ENCODE measurements around the gene OR8G1.
"Not testable (repeated sequence)": the region's sequence is repeated elsewhere in the genome, so short reads cannot be mapped to it uniquely, and the experiment has no call there.

Gene OR8G1, protein sequence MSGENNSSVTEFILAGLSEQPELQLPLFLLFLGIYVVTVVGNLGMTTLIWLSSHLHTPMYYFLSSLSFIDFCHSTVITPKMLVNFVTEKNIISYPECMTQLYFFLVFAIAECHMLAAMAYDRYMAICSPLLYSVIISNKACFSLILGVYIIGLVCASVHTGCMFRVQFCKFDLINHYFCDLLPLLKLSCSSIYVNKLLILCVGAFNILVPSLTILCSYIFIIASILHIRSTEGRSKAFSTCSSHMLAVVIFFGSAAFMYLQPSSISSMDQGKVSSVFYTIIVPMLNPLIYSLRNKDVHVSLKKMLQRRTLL
- 0 reads per million in 3 experiments for total RNA-seq

DNA sequence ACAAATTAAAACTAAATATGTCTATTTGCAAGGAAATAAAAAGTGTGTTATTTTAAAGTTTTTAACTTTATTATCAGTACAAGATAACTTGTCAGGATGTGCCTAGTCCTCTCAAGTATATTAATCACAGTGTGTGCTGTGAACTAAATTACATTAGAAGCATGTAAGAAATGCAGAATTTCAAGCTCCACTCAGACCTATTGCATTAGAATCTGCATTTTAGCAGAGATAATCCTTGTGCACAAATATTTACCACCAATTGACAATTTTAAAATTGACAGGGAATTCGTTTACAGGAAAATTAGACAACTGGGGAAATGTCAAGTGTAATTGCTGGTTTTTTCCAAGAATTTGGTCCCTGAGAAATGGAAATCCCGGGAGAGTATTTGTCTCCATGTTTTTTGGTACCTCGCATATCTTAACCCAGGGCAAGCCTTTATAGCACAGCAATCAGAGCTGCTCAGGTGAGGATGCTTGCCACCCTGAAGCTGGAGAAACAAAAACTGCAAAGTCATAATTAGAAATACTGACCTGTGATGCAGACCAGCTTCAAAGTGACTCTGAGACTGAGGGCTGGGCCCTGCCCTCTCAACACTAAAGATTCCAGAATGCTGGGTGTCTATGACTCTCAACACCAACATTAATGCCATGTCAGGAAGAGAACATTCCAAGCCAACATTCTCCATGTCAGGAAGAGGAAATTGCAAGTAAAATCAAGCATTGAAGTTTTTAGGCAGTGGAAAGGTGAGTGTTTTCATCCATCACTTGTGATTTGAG lies at the start of gene OR8G1:
Gene OR8G1 (plus strand): TSS at position 475 of the 777 bp plus-strand sequence. CDS start 8,581 bp downstream, outside the sequence.
- no peak for DNase-seq

DNA sequence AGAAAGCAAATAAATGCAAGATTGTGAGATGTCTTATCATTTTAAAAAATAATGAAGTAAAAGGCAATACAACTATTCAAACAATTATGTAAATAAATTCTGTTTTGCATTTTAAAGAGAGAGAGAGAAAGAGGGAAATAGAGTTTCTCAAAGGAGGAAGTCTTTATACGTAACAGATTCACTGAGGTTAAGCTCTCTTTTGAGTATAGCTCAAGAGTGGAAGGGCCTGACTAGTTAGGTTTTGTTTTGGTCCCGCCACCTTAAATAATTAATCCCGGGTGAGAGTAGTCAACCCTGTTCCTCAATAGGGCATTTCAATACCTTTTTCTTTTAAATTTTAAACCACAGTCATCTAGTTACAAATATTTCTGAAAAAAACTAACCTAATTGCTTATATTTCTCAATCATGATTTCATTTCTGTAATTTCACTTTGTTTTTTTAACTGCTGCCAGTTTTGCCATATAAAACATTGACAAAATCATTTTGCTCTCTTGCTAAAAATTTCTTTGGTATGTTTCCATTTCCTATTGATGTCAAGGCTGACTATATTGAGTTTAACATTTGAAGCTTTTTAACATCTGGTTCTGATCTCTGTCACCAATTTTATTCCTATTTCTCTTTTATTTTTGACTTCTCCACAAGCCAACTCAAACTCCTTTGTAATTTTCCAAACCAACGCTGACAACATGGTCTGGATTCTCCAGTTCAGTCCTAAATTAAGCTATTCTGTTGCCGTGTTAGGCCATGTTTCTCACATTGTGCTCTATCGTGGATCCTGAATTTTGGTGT lies 47.5 kb upstream of the OR8G1 start:
- DNase-seq: no peak

DNA sequence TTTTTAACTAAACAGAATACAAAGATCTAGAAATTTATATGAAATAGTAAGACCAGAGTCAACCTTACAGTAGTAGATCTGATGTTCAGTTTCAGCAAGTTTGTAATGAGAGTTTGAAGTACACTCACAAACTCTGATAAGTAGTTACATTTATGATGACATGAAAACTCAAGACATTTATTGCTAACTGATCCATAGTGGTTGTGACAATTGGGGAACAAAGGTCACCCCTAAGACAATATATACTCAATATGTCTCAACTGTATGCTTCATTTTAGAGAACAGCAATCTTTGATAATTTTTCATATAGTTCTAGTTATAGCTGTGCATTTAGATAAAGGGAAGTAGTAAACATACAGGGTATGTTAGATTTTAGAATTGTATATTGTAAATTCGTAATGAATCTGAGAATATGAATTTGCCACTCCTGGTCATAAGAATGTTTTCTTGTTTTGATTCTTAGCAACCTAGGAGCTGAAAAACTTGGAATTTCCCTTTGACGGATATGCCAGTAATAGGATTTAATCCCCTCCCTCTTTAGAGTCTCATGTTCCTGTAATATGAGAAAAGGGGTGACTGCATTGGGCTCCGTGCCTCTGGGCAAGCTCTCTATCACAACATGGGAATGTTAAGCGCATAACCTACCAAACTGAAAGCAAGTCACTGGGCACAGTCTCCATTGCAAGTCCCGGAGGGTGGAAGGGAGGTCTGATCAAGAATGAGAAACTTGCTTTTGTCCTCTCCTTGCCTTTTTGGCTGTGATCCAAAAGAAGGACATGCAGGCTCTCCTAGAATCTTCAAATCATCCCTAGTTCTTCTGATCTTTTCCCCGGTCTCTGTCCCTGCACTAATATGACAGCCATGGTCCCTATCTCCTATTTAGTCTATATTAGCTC lies 46.4 kb upstream of the OR8G1 start:
- no peak for DNase-seq

DNA sequence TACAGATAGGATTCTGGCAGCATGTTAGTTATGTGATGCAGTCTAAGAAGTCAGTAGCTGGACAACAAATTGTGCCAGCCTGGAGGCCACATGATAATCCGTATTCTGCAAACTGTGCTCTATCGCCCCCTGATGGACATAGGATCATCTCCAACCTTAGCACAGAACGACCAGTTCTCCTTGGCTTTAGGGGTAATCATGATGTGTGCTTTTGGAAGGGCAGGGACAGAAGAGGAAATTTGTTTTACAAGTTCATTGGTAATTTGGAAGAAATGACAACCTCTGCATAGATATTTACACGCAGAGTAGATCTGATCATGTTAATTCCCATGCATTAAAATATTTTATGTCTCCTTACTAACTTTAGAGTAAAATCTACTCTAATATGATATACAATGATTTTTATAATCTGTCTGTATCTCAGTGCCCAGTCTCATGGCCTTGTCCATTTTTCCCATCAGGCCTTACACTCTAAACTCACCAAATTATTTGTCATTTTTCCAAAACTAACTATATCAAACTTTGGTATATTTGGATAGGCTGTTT lies 45.6 kb upstream of the OR8G1 start:
- no peak for DNase-seq

DNA sequence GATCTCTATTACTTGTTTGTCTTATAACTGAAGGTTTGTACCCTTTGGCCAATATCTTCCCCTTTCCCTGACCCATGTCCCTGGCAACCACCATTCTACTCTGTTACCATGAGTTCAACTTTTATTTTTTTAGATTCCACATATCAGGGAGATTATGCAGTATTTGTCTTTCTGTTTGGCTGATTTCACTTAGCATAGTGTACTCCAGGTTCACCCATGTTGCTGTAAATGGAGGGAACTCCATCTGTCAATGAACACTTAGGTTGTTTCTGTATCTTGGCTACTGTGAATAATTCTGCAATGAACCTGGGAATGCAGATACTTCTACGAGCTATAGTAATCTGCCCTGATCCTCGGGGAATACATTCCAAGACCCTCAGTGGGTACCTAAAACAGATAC lies 42.9 kb upstream of the OR8G1 start:
- DNase-seq: no peak

DNA sequence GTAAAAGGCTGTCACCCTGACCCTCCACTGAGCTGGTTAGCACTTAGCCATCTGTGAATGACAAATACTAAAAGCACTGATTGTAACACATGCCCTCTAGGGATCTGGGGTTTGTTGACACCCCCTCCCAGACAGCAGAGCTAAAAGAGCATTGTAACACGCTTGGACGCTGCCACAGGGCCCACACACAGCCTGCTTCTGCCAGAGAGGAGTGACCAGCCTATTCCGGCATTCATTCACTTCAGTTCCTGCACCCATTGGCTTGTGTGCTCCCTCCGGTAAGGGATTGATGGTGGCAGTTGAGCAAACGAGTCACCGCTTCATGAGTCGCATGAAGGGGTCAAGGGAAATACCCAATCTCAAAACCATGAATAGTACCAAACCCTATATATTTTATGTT lies 42.0 kb upstream of the OR8G1 start:
- DNase-seq: no peak

DNA sequence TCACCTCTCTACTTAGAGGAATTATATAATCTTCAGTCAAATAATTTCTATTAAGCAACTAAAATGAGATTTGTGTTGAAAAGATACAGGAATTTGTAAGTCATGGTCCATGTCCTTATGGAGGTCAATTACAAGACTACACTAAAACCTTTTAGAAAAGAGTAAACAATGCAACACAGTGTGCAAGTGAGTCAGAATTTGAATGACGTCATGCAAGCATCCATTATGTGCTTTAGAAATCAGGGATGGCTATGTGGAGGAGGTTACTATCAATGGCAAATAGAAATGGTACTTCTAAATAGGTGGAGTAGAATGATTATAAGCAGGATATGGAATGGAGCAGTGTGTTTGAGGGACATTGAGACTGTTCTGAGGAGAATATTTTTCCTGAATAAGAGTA lies 41.2 kb upstream of the OR8G1 start:
- no peak for DNase-seq

DNA sequence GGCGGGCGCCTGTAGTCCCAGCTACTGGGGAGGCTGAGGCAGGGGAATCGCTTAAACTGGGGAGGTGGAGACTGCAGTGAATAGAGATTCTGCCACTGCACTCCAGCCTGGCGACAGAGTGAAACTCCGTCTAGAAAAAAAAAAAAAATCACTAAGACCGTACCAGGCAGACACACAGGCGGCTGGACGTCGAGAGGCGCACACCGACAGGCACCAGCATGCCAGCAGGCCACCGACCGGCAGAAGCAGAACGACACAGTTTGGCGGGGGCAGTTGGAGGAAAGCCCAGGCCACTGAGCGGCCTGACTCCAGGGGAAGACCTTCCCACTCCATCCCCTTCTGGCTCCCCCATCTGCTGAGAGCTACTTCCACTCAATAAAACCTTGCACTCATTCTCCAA lies 40.2 kb upstream of the OR8G1 start:
- no peak for DNase-seq

DNA sequence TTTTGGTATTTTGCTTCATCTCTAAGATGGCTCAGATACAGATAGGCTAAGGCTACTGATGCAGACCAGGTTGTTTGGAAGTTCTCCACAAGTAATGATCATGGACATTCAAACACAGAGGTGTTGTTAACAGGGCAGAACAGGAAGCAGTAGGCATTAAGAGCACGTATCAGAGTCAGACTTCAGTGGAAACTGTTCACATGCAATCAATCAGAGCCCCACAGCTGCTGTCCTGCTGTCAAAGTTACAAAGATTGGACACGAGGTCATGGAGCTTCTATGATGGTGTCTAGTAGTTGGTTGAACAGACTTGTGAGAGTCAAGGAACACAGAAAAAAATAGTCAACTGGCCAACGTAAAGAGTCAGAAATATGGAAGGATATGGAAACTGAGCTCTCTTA lies 37.9 kb upstream of the OR8G1 start:
- DNase-seq: no peak

DNA sequence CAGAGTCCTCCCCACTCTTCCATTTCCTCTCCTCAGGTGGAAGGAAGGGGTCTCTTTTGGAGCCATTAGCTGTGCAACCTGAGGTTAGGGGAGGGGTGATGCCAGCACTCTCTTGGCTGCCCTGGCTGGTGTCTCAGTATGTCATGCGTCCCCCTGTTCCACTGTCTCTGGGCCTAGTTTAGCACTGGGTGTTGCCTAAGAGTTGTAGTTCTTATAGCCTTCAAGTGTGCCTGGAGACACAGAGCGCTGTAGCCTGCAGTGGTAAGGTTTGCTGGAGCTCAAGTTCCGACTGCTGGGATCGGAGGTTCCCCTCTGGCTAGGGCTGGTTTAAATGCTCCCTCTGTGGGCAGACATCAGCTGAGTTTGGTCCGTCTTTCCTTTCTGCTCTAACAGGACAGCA lies 36.9 kb upstream of the OR8G1 start:
- no peak for DNase-seq

DNA sequence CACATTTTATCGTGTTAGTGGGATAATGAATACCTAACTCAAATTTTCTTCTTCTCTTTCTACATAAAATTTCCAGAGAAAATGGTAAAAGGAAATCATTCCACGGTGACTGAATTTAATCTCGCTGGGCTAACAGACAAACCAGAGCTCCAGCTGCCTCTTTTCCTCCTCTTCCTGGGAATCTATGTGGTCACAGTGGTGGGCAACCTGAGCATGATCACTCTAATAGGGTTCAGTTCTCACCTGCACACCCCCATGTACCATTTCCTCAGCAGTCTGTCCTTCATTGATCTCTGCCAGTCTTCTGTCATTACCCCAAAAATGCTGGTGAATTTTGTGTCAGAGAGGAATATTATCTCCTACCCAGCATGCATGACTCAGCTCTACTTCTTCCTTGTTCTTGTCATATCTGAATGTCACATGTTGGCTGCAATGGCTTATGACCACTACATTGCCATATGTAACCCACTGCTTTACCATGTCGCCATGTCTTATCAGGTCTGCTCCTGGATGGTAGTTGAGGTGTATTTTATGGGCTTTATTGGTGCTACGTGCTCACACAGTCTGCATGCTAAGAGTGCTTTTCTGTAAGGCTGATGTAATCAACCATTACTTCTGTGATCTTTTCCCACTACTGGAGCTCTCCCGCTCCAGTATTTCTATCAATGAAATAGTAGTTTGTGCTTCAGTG lies 33.6 kb upstream of the OR8G1 start:
- no peak for DNase-seq

DNA sequence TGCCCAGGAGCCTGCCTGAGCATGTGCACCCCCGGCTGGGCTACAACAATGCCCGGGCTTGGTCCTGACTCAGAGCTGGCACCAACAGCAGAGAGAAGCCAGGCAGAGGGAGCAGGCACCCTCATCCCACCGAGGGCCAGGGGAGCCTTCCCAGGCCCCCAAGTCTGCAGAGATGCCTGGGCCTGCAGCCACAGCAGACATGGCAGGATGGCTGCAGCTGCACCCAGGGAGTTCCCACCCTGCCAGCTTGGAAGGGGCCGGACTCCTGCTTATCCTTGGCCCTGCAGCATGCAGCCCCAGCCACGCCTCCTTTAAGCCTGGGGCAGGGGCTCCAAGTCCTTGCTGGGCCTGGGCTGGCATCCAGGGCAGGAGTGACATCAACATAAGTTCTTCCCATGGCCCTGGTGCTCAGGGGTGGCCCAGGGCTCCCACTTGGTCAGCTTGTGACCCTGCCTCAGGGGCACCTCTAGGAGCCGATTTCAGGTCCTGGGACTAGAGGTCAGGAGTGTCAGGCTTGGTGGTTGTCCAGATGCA lies 31.0 kb upstream of the OR8G1 start:
- no peak for DNase-seq

DNA sequence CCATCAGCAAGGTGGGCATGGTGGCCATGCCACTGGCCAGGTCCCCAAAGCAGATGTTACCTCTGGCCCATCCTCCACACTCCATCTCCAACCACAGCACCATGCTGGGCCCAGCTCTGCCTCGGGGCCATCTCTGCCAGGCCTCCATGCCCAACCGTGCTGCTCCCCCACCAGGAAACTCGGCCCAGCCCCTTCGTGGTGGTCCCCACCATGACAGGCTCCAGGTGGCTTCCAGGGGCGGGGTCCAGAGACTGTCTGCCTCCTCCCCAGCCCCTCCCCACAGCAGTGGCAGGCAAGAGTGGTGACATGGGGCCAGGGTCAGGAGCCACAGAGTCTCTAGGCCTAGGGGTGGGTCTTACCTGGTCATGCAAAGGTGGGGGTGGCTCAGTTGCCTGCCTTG lies 30.5 kb upstream of the OR8G1 start:
- no peak for DNase-seq

DNA sequence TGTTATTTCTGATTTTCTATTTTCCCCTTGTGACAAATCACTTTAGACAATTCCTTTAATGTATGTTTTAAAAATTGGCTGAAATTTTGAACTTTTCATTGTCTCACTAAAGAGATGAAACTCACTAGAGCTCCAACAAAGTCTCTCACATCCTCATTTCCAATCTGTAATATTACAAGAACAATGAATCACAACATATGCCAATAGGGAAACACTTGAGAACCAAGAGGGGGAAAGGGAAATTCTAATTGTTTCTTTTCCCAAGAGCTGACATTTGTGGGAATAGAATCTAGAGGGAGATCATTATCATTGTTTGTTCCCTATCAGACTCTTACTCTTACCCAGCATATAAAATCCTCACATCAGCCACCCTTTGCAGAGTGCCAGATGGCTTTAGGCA lies 29.6 kb upstream of the OR8G1 start:
- DNase-seq: no peak

DNA sequence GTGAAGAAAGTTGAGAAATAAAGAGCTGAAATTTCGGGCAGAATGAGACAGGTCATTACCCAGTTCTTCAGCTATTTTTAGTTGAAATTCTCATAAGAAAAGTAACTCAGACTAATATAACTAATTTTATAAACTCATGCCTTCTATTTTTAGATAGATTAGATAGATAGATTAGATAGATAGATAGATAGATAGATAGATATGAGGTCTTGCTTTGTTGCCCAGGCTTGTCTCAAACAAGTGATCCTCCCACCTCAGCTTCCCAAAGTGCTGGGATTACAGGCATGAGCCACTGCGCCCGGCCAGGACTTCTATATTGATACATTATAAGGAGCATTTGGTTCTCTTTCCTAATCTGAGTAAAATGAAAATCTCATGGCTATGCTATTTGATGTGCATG lies 26.9 kb upstream of the OR8G1 start:
- DNase-seq: no peak

DNA sequence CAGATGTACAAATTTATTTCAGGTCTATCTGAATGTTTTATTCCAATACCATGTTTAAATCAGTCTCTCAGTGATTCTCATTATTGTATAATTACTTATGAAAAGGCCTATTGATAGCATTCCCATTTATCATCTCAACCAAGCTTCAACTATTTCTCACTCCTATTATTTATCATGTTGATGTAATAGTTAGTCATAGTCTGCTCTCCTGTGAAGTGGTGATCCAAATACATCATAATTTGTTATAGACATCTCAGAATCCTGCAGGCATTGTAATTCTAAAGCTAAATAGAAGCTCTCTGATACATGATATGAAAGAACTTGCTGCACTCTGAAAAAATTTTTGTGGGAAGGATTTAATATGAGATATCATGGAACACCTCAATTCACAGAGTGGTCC lies 21.8 kb upstream of the OR8G1 start:
- DNase-seq: no peak

DNA sequence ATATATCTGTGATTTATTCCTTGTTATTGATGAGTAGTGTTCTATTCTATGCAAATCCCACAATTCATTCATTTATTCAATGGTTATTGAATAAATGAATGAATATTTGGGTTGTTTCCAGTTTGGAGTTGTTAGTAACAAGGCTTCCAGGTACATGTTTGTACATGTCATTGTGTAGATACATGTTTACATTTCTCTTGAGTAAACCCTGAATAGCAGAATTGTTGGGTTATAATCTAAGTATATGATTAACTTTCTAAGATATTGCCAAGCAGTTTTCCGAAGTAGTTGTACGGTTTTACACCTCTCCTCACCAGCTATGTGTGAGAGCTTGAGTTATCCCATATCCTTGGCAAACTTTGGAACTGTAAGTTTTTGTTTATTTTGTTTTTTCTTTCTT lies 18.5 kb upstream of the OR8G1 start:
- no peak for DNase-seq

DNA sequence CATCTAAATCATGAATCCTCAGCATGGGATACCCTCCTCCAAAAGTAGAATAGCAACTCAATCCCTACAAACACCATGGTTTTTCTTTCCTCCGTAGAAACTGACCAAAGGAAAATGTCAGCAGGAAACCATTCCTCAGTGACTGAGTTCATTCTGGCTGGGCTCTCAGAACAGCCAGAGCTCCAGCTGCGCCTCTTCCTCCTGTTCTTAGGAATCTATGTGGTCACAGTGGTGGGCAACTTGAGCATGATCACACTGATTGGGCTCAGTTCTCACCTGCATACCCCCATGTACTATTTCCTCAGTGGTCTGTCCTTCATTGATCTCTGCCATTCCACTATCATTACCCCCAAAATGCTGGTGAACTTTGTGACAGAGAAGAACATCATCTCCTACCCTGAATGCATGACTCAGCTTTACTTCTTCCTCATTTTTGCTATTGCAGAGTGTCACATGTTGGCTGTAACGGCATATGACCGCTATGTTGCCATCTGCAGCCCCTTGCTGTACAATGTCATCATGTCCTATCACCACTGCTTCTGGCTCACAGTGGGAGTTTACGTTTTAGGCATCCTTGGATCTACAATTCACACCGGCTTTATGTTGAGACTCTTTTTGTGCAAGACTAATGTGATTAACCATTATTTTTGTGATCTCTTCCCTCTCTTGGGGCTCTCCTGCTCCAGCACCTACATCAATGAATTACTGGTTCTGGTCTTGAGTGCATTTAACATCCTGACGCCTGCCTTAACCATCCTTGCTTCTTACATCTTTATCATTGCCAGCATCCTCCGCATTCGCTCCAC lies 16.1 kb upstream of the OR8G1 start:
- DNase-seq: not testable (repeated sequence)

DNA sequence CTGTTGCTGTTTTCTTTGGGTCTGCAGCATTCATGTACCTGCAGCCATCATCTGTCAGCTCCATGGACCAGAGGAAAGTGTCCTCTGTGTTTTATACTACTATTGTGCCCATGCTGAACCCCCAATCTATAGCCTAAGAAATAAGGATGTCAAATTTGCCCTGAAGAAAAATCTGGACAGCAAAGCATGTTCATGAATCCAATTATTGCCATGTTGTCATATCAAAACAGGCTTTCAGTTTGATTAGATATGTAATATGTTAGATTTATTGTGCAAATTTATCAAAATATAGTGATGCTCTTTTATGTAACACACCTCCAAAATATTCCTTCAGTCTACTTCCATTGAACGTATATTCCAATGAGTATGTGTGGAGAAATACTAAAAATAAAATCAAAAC lies 15.4 kb upstream of the OR8G1 start:
- no peak for DNase-seq

DNA sequence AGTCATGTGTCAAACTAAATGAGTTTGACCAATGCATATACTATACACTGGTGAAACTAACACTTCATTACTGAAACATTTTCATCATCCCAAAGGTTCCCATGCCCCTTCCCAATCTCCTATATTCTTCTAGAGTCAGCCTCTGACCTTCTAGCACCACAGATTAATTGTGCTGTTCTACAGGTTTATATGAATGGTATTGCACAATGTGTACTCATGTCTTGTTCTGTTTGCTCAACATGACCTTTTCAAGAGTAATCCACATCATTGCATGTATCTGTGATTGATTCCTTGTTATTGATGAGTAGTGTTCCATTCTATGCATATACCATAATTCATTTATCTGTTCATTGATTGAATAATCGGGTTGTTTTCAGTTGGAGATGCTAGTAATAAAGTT lies 7.5 kb upstream of the OR8G1 start:
- DNase-seq: no peak

Measured in central memory CD4-positive, alpha-beta T cell (primary cell).